OCI-LY1 (cell line): Measurements from ENCODE around the gene SLC33A1.

ENCODE experiments used
- CTCF ChIP-seq: fragments of 200-600 bp; sonication (generic), shearing (Covaris generic); IDR thresholded peaks from 2 replicates; pipeline ENCODE4 v1.5.1; 2017; ENCODE audit warnings: mild to moderate bottlenecking, antibody characterized with exemption, low read length, moderate library complexity, mixed read lengths
- EZH2 ChIP-seq: fragments of 200-600 bp; sonication (generic), shearing (Covaris generic); IDR thresholded peaks from 2 replicates; pipeline ENCODE4 v1.8.0; 2017; ENCODE audit warnings: borderline replicate concordance, mixed run types, mild to moderate bottlenecking, antibody characterized with exemption, low read length, moderate library complexity, mixed read lengths

DNA sequence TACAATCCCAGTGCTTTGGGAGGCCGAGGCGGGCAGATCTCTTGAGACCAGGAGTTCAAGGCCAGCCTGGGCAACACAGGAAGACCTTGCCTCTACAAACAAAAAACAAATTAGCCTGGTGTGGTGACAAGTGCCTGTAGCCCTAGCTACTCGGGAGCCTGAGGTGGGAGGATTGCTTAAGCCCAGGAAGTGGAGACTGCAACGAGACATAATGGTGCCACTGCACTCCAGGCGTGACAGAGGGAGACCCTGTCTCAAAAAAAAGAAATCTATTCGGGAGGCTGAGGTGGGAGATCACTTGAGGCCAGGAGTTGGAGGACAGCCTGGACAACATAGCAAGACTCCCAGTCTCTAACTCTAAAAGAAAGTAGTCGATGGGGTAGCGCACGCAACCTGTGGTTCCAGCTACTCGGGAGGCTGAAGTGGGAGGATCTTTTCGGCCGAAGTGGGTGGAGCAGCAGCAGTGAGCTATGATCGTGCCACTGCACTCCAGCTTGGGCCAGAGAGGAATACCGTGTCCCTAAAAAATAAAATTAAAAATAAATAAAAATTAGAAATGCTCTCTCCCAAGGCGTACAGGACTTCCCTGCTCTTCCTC lies 48.9 kb downstream of the SLC33A1 start:
- no peak for TF ChIP-seq CTCF
- TF ChIP-seq EZH2: no peak
